ENCODE data around the gene TTLL11. TPM values are rescaled to one million over a fixed set of nuclear protein-coding genes. Genes with fewer than 3 reads are reported as not detected.

The TTLL11 gene
- polyA plus RNA-seq, 1 of the 3 experiments (the other 2 are of a cell fraction), result 6.8 TPM

GRCh38 chr9:121855476-121855875, 237.6 kb downstream of the TTLL11 start:
- Histone ChIP-seq H3K9me3 (no peaks in the 10 kb centered on the region), H3K4me1 (ENCODE audit: control insufficient read depth in 1 of 2, insufficient read depth in 2 of 2, low read depth in 1 of 2, low read length in 1 of 2) (no peaks in the 10 kb centered on the region), H3K4me2 (no peak overlapping the region), H3K27me3 (ENCODE audit: insufficient read depth) (no peaks in the 10 kb centered on the region), H3F3A (replicated peaks; ENCODE audit: insufficient read depth) (no peaks in the 10 kb centered on the region), H3K9ac (no peak overlapping the region), H4K20me1 (ENCODE audit: insufficient read depth) (no peaks in the 10 kb centered on the region), H3K9me2 (no peaks in the 10 kb centered on the region), H3K27ac (ENCODE audit: low read depth in 2 of 2, low read length in 1 of 2) (no peak overlapping the region), H3K4me3 (ENCODE audit: low read depth in 2 of 2, low read length in 1 of 2) (no peak overlapping the region), H3K79me2 (ENCODE audit: insufficient read depth) (no peaks in the 10 kb centered on the region), H3K36me3 (replicated peaks in 1 of 2; ENCODE audit: control insufficient read depth in 1 of 2, insufficient read depth in 2 of 2, low read length in 1 of 2) (peaks cover 0 to 6% of the 10 kb centered on the region in 2 experiments), H2AFZ (ENCODE audit: low read depth) (no peak overlapping the region)
- TF ChIP-seq FOXJ3 (CRISPR knock-in tag; IDR thresholded peaks at IDR 0.05) (no peak), RCOR1 (IDR thresholded peaks at IDR 0.05; ENCODE audit: low read length) (no peak), NFIC (IDR thresholded peaks at IDR 0.05; ENCODE audit: borderline replicate concordance) (no peak), USF2 (IDR thresholded peaks at IDR 0.05; ENCODE audit: borderline replicate concordance, low read depth, low read length) (no peak), RXRA (IDR thresholded peaks at IDR 0.05; ENCODE audit: borderline replicate concordance, low read depth) (no peak), TEAD4 (IDR thresholded peaks at IDR 0.05; ENCODE audit: borderline replicate concordance, insufficient read depth) (no peak), EZH2phosphoT487 (IDR thresholded peaks at IDR 0.05; ENCODE audit: borderline replicate concordance, low read depth) (no peak), MEF2A (IDR thresholded peaks at IDR 0.05; ENCODE audit: borderline replicate concordance, low read depth) (no peak), IRF3 (IDR thresholded peaks at IDR 0.05; ENCODE audit: low read depth, low read length) (no peak), GATA2 (CRISPR knock-in tag; IDR thresholded peaks at IDR 0.05) (no peak), RAD21 (IDR thresholded peaks at IDR 0.05; ENCODE audit: low read length) (no peak), CHD2 (IDR thresholded peaks at IDR 0.05; ENCODE audit: low read length, partially characterized antibody) (no peak), TCF12 (IDR thresholded peaks at IDR 0.05) (no peak)
- TF ChIP-seq, protein P1, sequence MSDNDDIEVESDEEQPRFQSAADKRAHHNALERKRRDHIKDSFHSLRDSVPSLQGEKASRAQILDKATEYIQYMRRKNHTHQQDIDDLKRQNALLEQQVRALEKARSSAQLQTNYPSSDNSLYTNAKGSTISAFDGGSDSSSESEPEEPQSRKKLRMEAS (IDR thresholded peaks at IDR 0.05; ENCODE audit: low read depth), result no peak
- TF ChIP-seq, protein P2, sequence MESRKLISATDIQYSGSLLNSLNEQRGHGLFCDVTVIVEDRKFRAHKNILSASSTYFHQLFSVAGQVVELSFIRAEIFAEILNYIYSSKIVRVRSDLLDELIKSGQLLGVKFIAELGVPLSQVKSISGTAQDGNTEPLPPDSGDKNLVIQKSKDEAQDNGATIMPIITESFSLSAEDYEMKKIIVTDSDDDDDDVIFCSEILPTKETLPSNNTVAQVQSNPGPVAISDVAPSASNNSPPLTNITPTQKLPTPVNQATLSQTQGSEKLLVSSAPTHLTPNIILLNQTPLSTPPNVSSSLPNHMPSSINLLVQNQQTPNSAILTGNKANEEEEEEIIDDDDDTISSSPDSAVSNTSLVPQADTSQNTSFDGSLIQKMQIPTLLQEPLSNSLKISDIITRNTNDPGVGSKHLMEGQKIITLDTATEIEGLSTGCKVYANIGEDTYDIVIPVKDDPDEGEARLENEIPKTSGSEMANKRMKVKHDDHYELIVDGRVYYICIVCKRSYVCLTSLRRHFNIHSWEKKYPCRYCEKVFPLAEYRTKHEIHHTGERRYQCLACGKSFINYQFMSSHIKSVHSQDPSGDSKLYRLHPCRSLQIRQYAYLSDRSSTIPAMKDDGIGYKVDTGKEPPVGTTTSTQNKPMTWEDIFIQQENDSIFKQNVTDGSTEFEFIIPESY (IDR thresholded peaks at IDR 0.05; ENCODE audit: borderline replicate concordance, low read depth), result no peak
- ChIA-PET POLR2A (no interaction called here), CTCF (interaction anchor here (1.2 to 1.4 kb wide), 3 partner anchors 156 to 310 kb away, joined by 3 read pairs; no protein-coding TSS in a partner anchor)
- no peak for DNase-seq
- WGBS (ENCODE audit: low lambda C conversion rate), result 74% methylated on average over 5 of the region's 5 CpGs

All from SK-N-SH (cell line).